ENCODE data around the gene CDK5.

Gene CDK5

GRCh38 chr7:151071032-151071866 lies 13.6 kb upstream of the CDK5 start:
- DNase-seq: no peak

GRCh38 chr7:151070574-151070960 lies 12.9 kb upstream of the CDK5 start:
- no peak for DNase-seq

- DNase-seq: no peak
These were observed 12.3 kb upstream of the CDK5 start for GRCh38 chr7:151069841-151070573.

GRCh38 chr7:151068069-151068773 lies 10.5 kb upstream of the CDK5 start:
- no peak for DNase-seq

GRCh38 chr7:151066273-151066974 lies 8.7 kb upstream of the CDK5 start:
- no peak for DNase-seq

GRCh38 chr7:151065516-151065915 lies 7.8 kb upstream of the CDK5 start:
- no peak for DNase-seq

GRCh38 chr7:151064993-151065392 lies 7.3 kb upstream of the CDK5 start:
- no peak for DNase-seq

GRCh38 chr7:151064454-151064853 lies 6.8 kb upstream of the CDK5 start:
- no peak for DNase-seq

- DNase-seq: no peak
These were observed 5.5 kb upstream of the CDK5 start for GRCh38 chr7:151063212-151063561.

- DNase-seq: no peak
These were observed 4.9 kb upstream of the CDK5 start for GRCh38 chr7:151062399-151063211.

- DNase-seq: no peak
These were observed 4.4 kb upstream of the CDK5 start for GRCh38 chr7:151062111-151062398.

GRCh38 chr7:151061213-151062110 lies 3.8 kb upstream of the CDK5 start:
- no peak for DNase-seq

- peak; percentile 40 to 53 for DNase-seq
These were observed 2.9 kb upstream of the CDK5 start for GRCh38 chr7:151060416-151061212.

- no peak for DNase-seq
These were observed 2.4 kb upstream of the CDK5 start for GRCh38 chr7:151060113-151060415.

GRCh38 chr7:151059367-151060112 lies 1.8 kb upstream of the CDK5 start, which contains the start of gene SLC4A2:
SLC4A2 (plus strand) TSS chr7:151059589; CDS start chr7:151061988, 2,399 bp downstream.
- DNase-seq: peak; percentile 81 to 84

GRCh38 chr7:151058781-151059366 lies 1.2 kb upstream of the CDK5 start:
- peak in 1 of 2 experiments; percentile 62 for DNase-seq

GRCh38 chr7:151057989-151058780 lies 488 bp upstream of the CDK5 start:
- DNase-seq: peak; percentile 97
